Mammary epithelial cell (primary cell): ENCODE measurements around the gene SLC6A13.

Source experiments
- CTCF ChIP-seq, 2 donors: IDR thresholded peaks in 1 of 2; conservative IDR thresholded peaks in 1 of 2; 2 replicates each; pipeline ENCODE4 v1.5.1; 2011 to 2012; ENCODE audit warnings: inconsistent platforms in 2 of 2, low read length in 2 of 2, mild to moderate bottlenecking in 2 of 2, control low read depth in 1 of 2, low read depth in 1 of 2; ENCODE audit not compliant: insufficient read depth in 1 of 2; ENCODE audit errors: extremely low read depth in 1 of 2
- EZH2 ChIP-seq: IDR thresholded peaks from 2 replicates; pipeline ENCODE4 v1.6.1; 2012; ENCODE audit warnings: low read length, inconsistent platforms, borderline replicate concordance

- TF ChIP-seq CTCF (conservative IDR thresholded peaks at IDR 0.05 in 1 of 2, IDR thresholded peaks at IDR 0.05 in 1 of 2; ENCODE audit: extremely low read depth in 1 of 2, insufficient read depth in 1 of 2, low read depth in 1 of 2, low read length in 2 of 2) (no peak), EZH2 (no peak)
Observed at GRCh38 chr12:211142-211465, 51.5 kb downstream of the SLC6A13 start.
